GM12801 (cell line): ENCODE results near the gene THBS2.

Experiments
- TF ChIP-seq, protein P1 (sequence below): IDR thresholded peaks from one replicate; pipeline ENCODE4 v1.5.1; 2011; ENCODE audit warnings: control low read depth; ENCODE audit not compliant: insufficient read length; ENCODE audit errors: extremely low read depth

Gene THBS2

DNA sequence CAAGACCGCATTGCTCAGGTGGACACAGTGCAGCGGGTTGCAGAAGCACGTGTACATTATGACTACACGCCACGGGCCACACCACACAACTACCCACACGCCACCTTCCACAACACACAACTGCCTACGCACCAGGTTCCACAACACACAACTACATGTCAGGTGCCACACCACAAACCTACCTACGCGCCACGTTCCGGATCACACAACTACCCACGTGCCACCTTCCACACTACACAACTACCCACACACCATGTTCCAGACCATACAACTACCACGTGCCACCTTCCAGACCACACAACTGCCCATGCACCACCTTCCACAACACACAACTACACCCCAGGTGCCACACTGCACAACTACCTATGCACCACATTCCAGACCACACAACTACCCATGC, 20.5 kb downstream of the THBS2 start:
- TF ChIP-seq, protein P1, sequence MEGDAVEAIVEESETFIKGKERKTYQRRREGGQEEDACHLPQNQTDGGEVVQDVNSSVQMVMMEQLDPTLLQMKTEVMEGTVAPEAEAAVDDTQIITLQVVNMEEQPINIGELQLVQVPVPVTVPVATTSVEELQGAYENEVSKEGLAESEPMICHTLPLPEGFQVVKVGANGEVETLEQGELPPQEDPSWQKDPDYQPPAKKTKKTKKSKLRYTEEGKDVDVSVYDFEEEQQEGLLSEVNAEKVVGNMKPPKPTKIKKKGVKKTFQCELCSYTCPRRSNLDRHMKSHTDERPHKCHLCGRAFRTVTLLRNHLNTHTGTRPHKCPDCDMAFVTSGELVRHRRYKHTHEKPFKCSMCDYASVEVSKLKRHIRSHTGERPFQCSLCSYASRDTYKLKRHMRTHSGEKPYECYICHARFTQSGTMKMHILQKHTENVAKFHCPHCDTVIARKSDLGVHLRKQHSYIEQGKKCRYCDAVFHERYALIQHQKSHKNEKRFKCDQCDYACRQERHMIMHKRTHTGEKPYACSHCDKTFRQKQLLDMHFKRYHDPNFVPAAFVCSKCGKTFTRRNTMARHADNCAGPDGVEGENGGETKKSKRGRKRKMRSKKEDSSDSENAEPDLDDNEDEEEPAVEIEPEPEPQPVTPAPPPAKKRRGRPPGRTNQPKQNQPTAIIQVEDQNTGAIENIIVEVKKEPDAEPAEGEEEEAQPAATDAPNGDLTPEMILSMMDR: no peak

DNA sequence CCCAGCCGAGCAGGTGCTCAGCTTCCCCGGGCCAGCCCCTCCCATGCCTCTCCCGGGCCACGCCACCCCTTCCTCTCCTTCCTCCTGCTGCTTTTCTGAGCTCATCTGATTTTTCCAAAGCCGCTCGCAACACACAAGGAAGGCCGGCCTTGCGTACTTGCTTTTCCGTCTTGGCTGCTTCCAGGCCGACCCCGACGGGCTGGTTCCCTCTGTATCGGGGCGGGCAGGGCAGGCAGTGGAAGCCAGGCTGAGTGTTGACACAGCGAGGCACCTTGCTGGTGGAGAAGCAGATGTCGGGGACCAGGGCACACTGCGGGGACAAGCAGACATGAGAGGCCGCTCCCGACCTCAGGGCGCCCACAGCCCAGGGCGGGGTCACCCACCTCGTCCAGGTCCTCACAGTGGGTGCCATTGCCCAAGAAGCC, 21.1 kb downstream of the THBS2 start:
- TF ChIP-seq, protein P1: no peak

DNA sequence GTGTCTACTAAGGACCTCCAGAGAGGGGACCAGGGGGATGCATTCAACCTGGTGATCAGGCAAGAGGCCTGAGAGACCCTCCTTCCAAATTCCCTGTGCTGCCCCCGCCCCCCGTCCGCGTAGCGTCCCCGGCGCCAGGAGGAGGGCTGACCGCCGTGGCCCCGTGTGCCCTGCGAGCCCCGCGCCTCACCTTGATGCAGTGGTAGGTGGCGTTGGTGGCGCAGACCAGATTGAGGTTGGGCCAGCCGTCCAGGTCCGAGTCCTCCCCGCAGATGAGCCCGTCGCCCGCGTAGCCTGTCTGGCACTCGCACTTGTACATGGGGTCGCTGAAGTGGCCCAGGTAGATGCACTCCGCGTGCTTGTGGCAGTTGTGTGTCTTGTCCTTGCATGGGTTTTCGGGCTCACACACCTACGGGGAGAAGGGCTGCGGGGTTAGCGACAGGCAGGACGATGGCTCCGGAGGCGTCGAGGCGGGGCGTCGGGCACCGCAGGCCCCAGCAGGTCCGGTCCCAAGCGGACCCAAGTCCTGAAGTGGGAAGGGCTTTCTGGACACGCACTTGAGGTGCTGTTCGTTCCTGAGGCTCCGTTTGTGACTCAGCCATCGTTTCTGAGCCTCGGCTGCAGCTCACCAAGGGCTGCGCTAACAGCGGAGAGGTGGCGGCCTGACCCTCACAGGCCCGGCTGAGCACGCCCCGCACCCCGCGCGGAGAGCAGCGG, 21.7 kb downstream of the THBS2 start:
- TF ChIP-seq, protein P1: no peak

- TF ChIP-seq, protein P1: no peak
These were observed 22.5 kb downstream of the THBS2 start for GRCh38 chr6:169230946-169231789.

- TF ChIP-seq, protein P1: no peak
These were observed 23.4 kb downstream of the THBS2 start for GRCh38 chr6:169230322-169230665.

DNA sequence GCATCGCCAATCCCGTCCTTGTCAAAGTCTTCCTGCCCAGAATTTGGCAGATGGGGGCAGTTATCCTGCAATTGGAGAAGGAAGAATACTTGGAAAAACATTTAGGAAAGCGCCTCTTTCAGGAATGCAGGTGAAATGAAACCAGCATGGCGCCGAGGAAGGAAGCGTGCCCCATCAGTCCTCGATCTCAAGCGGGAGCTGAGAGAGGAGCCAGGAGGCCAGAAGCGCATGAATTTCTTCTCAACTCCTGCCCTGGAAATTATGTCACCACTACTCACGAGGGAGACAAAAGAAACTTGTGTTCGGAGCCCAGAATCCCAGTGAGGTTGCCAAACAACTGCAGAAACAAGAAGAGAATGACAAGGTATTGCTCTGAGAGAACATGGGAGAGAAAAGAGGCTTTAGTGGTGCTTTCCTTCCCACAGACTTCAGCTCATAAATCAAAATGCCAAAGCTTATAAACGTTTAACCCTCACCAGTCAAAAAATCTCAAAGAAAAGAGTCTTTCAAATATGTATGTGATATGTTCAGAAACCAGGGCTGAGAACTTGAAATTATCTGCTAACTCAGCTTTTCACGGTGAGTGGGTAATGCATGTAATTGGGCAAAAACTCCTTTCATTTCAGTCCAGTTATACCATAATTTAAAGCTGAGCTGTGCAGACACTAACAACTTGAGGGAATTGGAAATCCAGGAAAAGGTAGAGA, 23.9 kb downstream of the THBS2 start:
- TF ChIP-seq, protein P1: no peak

- TF ChIP-seq, protein P1: no peak
These were observed 26.5 kb downstream of the THBS2 start for GRCh38 chr6:169227116-169227515.
